ENCODE measurements around the gene ZG16B.

The ZG16B gene

DNA sequence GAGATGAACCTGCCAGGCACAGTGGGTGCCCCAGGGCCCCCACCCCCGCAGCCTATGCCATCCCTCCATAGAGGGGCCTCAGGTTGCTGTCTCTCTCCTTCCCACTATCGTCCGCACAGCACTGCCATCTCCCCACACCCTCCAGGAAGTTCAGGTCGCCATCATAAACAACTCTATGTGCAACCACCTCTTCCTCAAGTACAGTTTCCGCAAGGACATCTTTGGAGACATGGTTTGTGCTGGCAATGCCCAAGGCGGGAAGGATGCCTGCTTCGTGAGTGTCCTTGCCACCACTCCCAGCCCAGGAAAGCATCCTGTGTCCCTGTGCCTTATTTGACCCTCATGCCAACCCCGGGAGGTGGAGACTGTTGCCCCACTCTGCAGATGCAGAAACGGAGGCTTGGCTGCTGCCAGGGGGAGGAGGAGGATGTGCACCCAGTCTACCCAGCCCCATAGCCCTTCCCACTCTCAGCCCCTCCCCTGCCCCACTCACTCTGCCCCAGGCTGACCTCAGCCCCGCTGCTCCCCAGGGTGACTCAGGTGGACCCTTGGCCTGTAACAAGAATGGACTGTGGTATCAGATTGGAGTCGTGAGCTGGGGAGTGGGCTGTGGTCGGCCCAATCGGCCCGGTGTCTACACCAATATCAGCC is 9.1 kb upstream of the ZG16B start:
- TF ChIP-seq, protein P1, sequence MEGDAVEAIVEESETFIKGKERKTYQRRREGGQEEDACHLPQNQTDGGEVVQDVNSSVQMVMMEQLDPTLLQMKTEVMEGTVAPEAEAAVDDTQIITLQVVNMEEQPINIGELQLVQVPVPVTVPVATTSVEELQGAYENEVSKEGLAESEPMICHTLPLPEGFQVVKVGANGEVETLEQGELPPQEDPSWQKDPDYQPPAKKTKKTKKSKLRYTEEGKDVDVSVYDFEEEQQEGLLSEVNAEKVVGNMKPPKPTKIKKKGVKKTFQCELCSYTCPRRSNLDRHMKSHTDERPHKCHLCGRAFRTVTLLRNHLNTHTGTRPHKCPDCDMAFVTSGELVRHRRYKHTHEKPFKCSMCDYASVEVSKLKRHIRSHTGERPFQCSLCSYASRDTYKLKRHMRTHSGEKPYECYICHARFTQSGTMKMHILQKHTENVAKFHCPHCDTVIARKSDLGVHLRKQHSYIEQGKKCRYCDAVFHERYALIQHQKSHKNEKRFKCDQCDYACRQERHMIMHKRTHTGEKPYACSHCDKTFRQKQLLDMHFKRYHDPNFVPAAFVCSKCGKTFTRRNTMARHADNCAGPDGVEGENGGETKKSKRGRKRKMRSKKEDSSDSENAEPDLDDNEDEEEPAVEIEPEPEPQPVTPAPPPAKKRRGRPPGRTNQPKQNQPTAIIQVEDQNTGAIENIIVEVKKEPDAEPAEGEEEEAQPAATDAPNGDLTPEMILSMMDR (IDR thresholded peaks at IDR 0.05; ENCODE audit: low read depth, low read length) = no peak
- no peak overlapping the region for H3K4me3 ChIP-seq (ENCODE audit: low read depth, low read length)

DNA sequence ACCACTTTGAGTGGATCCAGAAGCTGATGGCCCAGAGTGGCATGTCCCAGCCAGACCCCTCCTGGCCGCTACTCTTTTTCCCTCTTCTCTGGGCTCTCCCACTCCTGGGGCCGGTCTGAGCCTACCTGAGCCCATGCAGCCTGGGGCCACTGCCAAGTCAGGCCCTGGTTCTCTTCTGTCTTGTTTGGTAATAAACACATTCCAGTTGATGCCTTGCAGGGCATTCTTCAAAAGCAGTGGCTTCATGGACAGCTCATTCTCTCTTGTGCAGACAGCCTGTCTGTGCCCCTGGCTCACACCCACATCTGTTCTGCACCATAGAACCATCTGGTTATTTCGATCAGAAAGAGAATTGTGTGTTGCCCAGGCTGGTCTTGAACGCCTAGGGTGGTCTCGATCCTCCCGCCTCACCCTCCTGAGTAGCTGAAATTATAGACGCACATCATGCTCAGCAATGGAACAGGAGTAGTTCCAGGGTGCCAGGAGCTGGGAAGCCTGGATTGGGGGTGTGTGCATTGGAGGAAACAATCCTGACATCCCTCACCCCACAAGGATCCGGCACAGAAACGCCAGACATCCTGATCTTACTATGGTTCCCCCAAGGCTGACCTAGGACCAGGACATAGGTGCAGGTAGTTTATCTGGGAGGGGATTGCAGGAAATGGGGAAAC is 8.5 kb upstream of the ZG16B start:
- TF ChIP-seq, protein P1 (IDR thresholded peaks at IDR 0.05; ENCODE audit: low read depth, low read length) = no peak

DNA sequence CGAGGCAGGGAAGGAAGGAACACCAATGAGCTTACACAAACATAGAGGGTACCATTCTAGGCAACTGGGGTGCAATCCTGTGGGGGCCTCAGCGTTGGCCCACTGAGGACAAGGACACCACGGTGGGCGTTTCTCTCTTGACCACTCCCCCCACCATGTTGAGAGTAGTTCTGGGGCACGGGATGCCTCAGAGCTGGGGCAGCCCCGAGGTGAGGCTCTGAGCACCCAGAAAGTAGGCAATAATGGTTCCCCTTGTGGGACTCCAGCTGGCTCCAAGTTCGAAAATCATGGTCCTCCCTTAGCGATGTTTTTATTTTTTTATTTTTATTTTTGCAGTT is 8.0 kb upstream of the ZG16B start:
- TF ChIP-seq, protein P1 (IDR thresholded peaks at IDR 0.05; ENCODE audit: low read depth, low read length) = no peak
- no peak overlapping the region for H3K4me3 ChIP-seq (ENCODE audit: low read depth, low read length)

More for the DNA sequence above, 8.5 kb upstream of the ZG16B start:
- no peak overlapping the region for H3K4me3 ChIP-seq (ENCODE audit: low read depth, low read length)

DNA sequence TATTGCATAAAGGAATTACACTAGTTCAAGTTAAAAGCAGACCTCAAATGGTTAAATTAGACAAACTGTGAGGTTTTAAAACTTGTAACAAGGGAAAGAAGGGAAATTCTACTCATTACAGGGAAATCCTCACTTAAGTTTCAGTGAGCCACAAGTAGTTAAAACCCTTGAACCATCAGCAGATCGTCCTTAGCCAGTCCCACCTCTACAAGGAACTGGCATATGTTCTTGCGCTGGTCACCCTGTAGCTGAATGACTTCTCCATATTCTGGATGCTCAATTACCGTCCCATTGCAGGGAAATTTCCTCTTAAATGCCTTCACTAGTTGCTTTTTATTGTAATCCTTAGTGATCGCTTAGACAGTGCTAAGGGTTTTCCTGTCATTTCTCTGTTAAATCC is 7.6 kb upstream of the ZG16B start:
- TF ChIP-seq, protein P1 (IDR thresholded peaks at IDR 0.05; ENCODE audit: low read depth, low read length) = no peak
- H3K4me3 ChIP-seq (ENCODE audit: low read depth, low read length) = no peak overlapping the region

DNA sequence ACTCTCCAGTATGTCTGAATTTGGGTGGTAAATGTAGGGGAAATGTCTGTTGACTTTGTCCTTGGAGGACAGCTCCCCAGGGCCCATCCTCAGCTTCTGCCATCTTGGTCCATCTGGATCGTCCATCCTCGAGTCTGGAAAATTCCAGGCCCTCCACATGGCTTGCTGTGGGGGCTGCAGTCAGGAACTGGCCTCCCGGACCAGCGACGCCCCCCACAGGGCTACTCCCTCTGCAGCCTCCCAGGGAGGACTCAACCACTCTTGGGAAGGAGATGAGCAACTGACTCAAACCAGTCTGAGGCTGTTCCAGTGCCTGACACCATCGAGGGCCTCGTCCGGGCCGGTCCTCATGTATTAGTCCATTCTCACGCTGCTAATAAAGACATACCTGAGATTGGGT is 5.5 kb upstream of the ZG16B start:
- no peak overlapping the region for H3K4me3 ChIP-seq (ENCODE audit: low read depth, low read length)
- TF ChIP-seq, protein P1 (IDR thresholded peaks at IDR 0.05; ENCODE audit: low read depth, low read length) = no peak

DNA sequence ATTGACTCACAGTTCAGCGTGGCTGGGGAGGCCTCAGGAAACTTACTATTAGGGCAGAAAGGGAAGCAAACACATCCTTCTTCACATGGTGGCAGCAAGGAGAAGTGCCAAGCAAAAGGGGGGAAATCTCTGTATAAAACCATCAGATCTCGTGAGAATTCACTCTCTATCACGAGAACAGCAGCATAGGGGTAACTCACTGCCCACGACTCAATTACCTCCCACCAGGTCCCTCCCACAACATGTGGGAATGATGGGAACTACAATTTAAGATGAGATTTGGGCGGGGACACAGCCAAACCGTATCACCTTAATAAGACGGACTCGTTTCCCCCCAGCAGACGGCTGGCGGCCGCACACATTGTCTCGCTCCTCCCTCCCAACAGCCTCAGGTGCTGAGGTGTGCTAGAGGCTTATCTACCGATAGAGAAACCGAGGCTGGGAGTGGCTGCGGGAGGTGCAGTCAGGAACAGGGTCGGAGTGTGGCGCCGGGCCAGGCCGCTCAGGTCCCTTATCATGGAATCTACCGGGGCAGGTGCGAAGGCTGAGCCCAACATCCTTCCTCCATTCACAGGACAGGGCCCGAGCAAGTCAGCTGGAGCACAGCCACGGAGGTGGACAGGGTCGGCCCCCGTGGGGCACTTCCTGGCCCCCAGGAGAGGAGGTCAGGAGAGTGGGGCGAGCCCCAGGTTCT is 4.9 kb upstream of the ZG16B start:
- TF ChIP-seq, protein P1 (IDR thresholded peaks at IDR 0.05; ENCODE audit: low read depth, low read length) = no peak
- H3K4me3 ChIP-seq (ENCODE audit: low read depth, low read length) = no peak overlapping the region

DNA sequence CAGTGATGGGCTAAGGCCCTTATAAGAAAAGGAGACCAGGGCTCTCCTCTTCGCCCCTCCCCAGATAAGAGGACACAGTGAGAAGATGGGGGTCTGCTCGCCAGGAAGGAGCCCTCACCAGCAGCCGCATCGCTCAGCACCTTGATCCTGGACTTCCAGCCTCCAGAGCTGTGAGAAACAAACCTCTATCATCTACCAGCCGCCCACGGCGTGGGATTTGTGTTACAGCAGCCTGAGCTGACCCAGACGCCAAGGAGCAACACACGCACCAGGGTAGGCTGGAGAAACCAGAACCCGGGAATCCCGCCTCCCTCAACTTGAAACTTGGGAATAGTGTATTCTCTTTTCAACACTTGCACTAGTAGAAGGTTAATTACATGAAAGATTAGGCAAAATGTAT is 4.2 kb upstream of the ZG16B start:
- TF ChIP-seq, protein P1 (IDR thresholded peaks at IDR 0.05; ENCODE audit: low read depth, low read length) = no peak
- no peak overlapping the region for H3K4me3 ChIP-seq (ENCODE audit: low read depth, low read length)

Data from WI38 (cell line).